Measurements from ENCODE around the gene ZSCAN5C.
"Not testable (repeated sequence)": the region's sequence is repeated elsewhere in the genome, so short reads cannot be mapped to it uniquely, and the experiment has no call there.

ZSCAN5C gene

DNA sequence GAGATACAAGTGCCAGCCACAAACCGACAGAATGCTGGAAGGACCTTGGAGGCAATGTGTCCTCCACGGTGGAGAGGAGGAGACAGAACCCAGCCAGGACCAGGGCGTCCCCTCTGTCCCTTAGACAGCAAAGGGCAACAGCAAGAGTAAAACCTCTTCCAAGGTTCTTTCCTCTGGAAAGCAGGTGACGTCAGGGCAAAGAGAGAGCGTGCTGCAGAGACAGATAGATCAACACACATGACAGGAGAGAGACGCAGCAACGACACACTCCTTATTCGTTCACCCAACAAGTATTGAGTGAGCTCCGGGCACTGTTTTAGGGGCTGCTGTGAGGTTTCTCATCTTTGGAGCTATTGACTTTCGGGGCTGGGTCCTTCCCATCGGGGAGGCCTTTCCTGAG lies 27.5 kb upstream of the ZSCAN5C start:
- H3K4me3 Mint-ChIP-seq: no peak overlapping the region
- H3K36me3 Mint-ChIP-seq: no peaks in the 10 kb centered on the region
- H3K9me3 Mint-ChIP-seq (ENCODE audit: low read depth): no peaks in the 10 kb centered on the region
- no peaks in the 10 kb centered on the region for H3K4me1 Mint-ChIP-seq (ENCODE audit: low read depth)
- H3K27ac Mint-ChIP-seq: no peak overlapping the region
- H3K27me3 Mint-ChIP-seq: peaks cover 2% of the 10 kb centered on the region

DNA sequence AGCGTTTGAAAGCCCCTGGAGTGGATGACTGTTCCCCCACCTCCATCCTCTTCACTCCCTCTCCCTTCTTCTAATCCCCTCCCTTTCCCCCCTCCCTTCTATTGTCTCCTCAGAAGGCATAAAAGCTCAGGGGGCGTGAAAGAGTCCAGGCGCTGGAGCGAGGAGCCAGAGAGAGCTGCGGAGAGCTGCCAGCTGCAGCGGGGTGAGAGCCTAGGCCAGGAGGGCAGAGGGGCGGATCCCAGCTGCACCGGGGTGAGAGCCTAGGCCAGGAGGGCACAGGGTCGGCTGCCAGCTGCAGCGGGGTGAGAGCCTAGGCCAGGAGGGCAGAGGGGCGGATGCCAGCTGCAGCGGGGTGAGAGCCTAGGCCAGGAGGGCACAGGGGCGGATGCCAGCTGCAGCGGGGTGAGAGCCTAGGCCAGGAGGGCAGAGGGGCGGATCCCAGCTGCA lies 26.2 kb upstream of the ZSCAN5C start, which contains the start of gene GALP:
TSS of gene GALP (plus strand) at position 148 of the 447 bp plus-strand sequence. CDS start 1,101 bp downstream, outside the sequence.
- H3K4me3 Mint-ChIP-seq; H3K27ac Mint-ChIP-seq; H3K36me3 Mint-ChIP-seq; H3K9me3 Mint-ChIP-seq (ENCODE audit: low read depth); H3K4me1 Mint-ChIP-seq (ENCODE audit: low read depth); H3K27me3 Mint-ChIP-seq: not testable (repeated sequence)

DNA sequence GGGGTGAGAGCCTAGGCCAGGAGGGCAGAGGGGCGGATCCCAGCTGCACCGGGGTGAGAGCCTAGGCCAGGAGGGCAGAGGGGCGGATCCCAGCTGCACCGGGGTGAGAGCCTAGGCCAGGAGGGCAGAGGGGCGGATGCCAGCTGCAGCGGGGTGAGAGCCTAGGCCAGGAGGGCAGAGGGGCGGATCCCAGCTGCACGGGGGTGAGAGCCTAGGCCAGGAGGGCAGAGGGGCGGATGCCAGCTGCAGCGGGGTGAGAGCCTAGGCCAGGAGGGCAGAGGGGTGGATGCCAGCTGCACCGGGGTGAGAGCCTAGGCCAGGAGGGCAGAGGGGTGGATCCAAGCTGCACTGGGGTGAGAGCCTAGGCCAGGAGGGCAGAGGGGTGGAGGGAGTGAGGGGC lies 25.8 kb upstream of the ZSCAN5C start:
- not testable (repeated sequence) for H3K4me3 Mint-ChIP-seq; H3K27ac Mint-ChIP-seq; H3K4me1 Mint-ChIP-seq (ENCODE audit: low read depth); H3K9me3 Mint-ChIP-seq (ENCODE audit: low read depth); H3K36me3 Mint-ChIP-seq; H3K27me3 Mint-ChIP-seq

DNA sequence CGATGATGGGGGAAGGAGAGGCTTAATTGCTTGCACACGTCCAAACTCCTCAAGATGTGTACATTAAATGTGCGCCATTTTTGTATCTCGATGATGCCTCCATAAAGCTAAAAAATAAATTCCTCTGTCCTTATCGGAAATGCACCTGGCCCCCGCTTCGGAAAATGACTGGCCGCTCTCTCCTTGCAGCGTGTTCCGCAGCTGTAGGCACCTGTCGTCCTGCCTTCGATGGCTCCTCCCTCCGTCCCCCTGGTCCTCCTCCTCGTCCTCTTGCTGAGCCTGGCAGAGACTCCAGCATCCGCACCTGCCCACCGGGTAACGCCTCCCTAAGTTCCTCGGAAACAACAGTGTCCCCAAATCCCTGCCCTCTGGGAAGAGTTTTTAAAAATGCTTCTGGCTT lies 25.2 kb upstream of the ZSCAN5C start:
- no peaks in the 10 kb centered on the region for H3K9me3 Mint-ChIP-seq (ENCODE audit: low read depth)
- H3K4me3 Mint-ChIP-seq: no peak overlapping the region
- no peaks in the 10 kb centered on the region for H3K36me3 Mint-ChIP-seq
- H3K27me3 Mint-ChIP-seq: peaks cover 2% of the 10 kb centered on the region
- H3K27ac Mint-ChIP-seq: no peak overlapping the region
- no peaks in the 10 kb centered on the region for H3K4me1 Mint-ChIP-seq (ENCODE audit: low read depth)

DNA sequence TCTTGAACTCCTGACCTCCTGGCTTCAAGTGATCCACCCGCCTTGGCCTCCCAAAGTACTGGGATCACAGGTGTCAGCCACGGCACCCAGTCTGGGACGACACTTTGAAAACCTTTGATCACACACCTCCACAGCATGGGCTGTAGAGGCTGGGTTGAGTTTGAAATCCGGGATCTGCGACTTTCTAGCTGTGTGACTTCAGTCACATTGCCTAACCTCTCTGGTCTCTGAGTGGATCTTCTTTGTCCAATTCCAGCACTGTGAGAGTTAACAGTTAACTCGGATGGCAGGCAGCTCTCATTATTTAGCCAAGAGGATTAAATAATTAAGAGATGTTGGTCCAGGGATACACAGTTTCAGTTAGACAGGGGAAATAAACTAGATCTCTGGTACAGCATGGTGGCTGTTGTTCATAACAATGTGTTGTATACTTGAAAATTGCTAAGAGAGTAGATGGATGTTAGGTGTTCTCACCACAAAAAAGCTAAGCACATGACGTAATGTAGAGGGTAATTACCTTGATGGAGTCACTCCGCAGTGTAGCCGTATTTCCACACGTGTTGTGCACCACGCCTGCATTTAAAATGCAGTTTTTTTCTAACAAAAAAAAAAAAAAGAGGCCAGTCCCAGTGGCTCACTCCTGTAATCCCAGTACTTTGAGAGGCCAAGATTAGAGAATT lies 24.4 kb upstream of the ZSCAN5C start:
- H3K9me3 Mint-ChIP-seq (ENCODE audit: low read depth): no peaks in the 10 kb centered on the region
- no peaks in the 10 kb centered on the region for H3K4me1 Mint-ChIP-seq (ENCODE audit: low read depth)
- no peaks in the 10 kb centered on the region for H3K36me3 Mint-ChIP-seq
- no peak overlapping the region for H3K4me3 Mint-ChIP-seq
- H3K27ac Mint-ChIP-seq: no peak overlapping the region
- H3K27me3 Mint-ChIP-seq: peaks cover 2% of the 10 kb centered on the region

DNA sequence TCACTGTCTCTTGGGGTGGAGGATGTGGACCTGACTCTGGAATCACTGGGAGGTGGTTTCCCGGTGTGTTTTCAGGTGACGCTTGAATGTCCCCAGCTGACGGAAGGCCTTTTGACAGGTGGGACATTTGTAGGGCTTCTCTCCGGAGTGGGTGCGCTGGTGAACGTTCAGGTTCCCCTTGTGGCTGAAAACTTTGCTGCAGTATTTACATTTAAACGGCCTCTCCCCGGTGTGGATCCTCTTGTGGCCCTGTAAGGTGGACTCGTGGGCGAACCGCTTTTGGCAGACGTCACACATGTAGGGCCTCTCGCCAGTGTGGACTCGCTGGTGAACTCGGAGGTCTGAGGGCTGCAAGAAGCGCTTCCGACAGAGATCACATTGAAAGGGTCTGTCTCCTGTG lies 12.3 kb upstream of the ZSCAN5C start:
- no peak overlapping the region for H3K27ac Mint-ChIP-seq
- no peaks in the 10 kb centered on the region for H3K9me3 Mint-ChIP-seq (ENCODE audit: low read depth)
- H3K4me1 Mint-ChIP-seq (ENCODE audit: low read depth): no peaks in the 10 kb centered on the region
- H3K27me3 Mint-ChIP-seq: peaks cover 3% of the 10 kb centered on the region
- no peak overlapping the region for H3K4me3 Mint-ChIP-seq
- no peaks in the 10 kb centered on the region for H3K36me3 Mint-ChIP-seq

DNA sequence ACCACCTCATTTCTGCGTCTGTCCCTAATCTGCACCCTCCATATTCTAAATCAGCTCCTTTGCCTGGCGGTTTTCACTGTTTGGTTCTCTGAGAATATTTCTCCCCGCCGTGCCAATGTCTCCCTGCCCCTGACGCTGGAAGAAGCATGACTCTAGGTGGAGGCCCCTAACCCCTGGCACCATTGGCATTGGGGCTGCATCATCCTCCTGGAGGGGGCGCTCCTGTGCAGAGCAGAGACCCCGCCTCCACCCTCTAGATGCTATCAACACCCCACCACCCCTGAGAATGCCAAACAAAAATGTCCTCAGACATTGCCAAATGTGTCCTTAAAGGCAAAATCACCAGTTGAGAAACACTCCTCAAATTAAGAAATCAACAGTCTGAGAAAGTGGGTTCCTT lies 11.0 kb upstream of the ZSCAN5C start:
- Mint-ChIP-seq H3K4me3 (no peak overlapping the region), H3K36me3 (no peaks in the 10 kb centered on the region), H3K27me3 (peaks cover 3% of the 10 kb centered on the region), H3K27ac (no peak overlapping the region), H3K9me3 (ENCODE audit: low read depth) (no peaks in the 10 kb centered on the region), H3K4me1 (ENCODE audit: low read depth) (no peaks in the 10 kb centered on the region)

DNA sequence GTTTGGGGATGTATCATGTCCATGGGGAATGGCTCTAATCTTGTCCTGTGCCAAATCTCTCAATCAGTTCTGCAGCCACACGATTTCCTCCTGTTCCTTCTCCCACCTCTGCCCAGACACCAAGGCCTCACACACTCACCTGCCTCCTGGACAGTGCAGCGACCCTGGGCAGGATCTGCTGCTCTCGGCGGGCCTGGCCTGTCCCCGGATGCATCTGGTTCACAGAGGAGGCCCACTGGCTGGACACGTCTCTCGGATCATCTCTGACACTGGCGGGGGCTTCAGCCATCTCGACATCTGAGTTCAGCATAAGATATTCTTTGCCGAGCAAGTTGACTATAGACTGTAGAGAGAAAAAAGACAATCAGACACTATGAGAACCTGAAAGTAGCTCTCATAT lies 10.4 kb upstream of the ZSCAN5C start:
- Mint-ChIP-seq H3K4me3 (no peak overlapping the region), H3K4me1 (ENCODE audit: low read depth) (no peaks in the 10 kb centered on the region), H3K27ac (no peak overlapping the region), H3K27me3 (peaks cover 3% of the 10 kb centered on the region), H3K9me3 (ENCODE audit: low read depth) (no peaks in the 10 kb centered on the region), H3K36me3 (no peaks in the 10 kb centered on the region)

DNA sequence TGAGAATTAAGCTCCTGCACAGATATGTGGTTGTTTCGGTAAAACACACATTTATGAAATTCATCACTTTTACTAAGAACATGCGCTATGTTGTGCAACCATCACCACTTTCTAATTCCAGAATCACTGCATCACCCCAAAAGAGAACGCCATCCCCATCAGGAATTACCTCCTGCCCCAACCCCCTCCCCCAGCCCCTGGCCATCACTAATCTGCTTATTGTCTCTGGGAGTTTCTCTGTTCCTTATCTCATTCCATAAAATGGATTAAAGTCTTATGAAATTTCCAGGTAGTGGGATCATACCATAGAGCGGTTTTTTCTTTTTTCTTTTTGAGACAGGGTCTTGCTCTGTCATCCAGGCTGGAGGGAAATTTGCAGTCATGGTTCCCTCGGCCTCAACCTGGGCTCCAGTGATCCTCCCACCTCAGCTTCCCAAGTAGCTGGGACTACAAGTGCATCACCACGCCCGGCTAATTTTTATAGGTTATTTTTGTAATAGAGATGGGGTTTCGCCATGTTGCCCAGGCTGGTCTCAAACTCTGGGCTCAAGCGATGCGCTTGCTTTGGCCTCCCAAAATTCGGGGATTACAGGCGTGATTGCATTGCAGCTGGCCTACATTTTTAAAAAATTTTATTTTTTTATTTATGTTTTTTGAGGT lies 8.0 kb upstream of the ZSCAN5C start:
- H3K9me3 Mint-ChIP-seq (ENCODE audit: low read depth): no peaks in the 10 kb centered on the region
- no peaks in the 10 kb centered on the region for H3K4me1 Mint-ChIP-seq (ENCODE audit: low read depth)
- no peaks in the 10 kb centered on the region for H3K36me3 Mint-ChIP-seq
- no peak overlapping the region for H3K27ac Mint-ChIP-seq
- H3K27me3 Mint-ChIP-seq: no peaks in the 10 kb centered on the region
- H3K4me3 Mint-ChIP-seq: no peak overlapping the region

DNA sequence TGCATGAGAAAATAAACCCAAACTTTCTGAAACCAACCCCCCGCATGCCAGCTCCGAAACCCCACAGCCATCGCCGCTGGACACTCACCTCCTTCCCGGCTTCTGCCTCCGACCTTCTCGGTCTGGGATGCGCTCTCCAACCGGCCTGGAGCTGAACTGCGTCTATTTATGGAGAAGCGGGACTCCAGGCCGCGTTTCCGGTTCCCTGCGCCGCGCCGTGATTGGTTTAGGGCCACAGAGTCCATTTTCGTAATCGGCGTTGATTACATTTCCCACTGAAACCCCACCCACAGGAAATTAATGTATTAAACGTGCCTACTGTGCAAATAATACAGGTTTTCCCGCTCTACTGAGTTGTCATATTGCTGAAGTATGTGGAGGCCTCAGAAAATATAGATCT lies 4.4 kb upstream of the ZSCAN5C start, which contains the start of gene ZSCAN5B:
TSS of gene ZSCAN5B (minus strand) at position 138 of the 400 bp plus-strand sequence. CDS start 4,731 bp downstream, outside the sequence.
- H3K36me3 Mint-ChIP-seq; H3K4me3 Mint-ChIP-seq; H3K4me1 Mint-ChIP-seq (ENCODE audit: low read depth); H3K27ac Mint-ChIP-seq; H3K27me3 Mint-ChIP-seq; H3K9me3 Mint-ChIP-seq (ENCODE audit: low read depth): not testable (repeated sequence)

DNA sequence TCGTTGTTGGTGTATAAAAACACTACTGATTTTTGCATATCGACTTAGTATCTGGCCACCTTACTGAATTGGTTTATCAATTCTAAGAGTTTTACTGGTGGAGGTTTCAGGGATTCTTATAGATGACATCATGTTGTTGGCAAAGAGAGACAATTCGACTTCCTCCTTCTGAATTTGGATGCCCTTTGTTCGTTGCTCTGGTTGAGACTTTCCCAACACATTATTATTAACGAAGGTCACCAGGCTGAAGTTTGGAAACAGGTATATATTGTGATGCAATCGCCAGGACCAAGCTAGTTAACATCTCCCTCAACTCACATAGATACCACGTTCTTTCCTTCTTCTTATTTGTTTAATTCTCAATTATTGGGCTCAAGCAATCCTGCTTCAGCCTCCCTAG lies 2.4 kb upstream of the ZSCAN5C start:
- H3K36me3 Mint-ChIP-seq: no peaks in the 10 kb centered on the region
- H3K4me1 Mint-ChIP-seq (ENCODE audit: low read depth): no peaks in the 10 kb centered on the region
- H3K27me3 Mint-ChIP-seq: no peaks in the 10 kb centered on the region
- no peak overlapping the region for H3K4me3 Mint-ChIP-seq
- H3K9me3 Mint-ChIP-seq (ENCODE audit: low read depth): no peaks in the 10 kb centered on the region
- H3K27ac Mint-ChIP-seq: no peak overlapping the region

DNA sequence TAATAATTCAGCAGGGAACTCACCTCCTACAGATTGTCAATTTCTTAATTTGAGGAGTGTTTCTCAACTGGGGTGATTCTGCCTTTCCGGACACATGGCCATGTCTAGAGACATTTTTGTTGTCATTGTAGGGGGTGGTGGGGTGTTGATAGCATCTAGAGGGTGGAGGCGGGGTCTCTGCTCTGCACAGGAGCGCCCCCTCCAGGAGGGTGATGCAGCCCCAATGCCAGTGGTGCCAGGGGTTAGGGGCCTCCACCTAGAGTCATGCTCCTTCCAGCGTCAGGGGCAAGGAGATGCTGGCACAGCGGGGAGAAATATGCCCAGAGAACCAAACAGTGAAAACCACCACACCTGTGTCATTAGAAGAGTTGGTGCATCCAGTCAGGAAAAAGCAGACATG lies 5.5 kb downstream of the ZSCAN5C start:
- not testable (repeated sequence) for H3K27ac Mint-ChIP-seq; H3K36me3 Mint-ChIP-seq; H3K9me3 Mint-ChIP-seq (ENCODE audit: low read depth); H3K27me3 Mint-ChIP-seq; H3K4me1 Mint-ChIP-seq (ENCODE audit: low read depth); H3K4me3 Mint-ChIP-seq

DNA sequence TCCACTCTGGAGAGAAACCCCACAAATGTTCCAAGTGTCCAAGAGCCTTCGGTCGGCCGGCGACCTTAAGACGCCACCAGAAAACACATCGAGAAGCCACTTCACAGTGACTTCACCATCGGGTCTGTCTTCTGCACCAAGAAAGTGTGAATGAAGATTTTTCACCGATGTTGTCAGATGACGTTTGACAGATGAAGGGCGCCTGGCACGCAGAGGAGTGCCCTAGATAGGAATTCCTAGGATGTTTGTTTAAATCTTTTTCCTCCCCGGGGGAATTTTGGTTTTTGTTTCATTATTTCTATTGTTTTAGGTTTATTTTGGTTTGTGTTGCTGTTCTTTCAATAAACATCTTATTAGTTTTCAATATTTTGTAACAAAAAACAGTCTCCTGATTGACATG lies 7.0 kb downstream of the ZSCAN5C start:
- Mint-ChIP-seq H3K9me3 (ENCODE audit: low read depth) (no peaks in the 10 kb centered on the region), H3K4me1 (ENCODE audit: low read depth) (no peaks in the 10 kb centered on the region), H3K27ac (no peak overlapping the region), H3K4me3 (no peak overlapping the region), H3K27me3 (peaks cover 1% of the 10 kb centered on the region), H3K36me3 (no peaks in the 10 kb centered on the region)

DNA sequence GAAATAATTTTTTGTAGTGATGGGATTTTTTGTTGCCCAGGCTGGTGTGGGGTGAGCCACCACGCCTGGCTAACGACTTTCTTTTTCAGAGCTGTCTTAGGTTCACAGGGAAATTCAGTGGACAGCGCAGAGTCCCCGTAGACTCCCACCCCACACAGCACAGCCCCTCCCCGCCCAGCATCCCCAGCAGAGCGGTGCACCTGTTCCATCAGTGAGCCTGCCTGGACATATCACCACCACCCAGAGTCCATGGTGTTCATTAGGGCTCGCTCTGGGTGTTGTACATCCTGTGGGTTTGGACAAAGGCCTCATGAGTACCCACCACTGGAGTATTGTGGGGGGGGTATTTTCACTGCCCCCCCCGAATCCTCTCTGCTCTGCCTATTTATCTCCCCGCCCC lies 8.0 kb downstream of the ZSCAN5C start:
- H3K27me3 Mint-ChIP-seq; H3K9me3 Mint-ChIP-seq (ENCODE audit: low read depth); H3K27ac Mint-ChIP-seq; H3K36me3 Mint-ChIP-seq; H3K4me1 Mint-ChIP-seq (ENCODE audit: low read depth); H3K4me3 Mint-ChIP-seq: not testable (repeated sequence)

DNA sequence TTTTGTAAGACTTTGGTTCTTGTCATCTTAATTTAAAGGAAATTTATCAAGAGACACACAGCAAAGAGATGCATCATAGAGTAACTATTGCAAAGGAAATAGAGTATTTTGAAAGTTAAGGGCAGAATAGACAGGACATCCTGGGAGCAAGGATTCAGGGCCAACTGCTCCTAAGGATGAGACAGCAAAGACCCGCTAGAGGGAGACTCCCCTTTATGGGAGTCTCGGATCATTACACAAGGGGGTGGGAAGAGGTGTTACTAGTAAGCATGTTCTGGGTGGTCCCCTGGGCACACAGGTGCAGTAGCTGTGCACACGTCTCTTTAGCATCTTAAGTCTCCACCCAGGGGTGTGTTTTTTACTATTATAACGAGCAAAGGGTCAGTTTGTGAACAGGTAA lies 9.6 kb downstream of the ZSCAN5C start:
- Mint-ChIP-seq H3K27me3 (peaks cover 6% of the 10 kb centered on the region), H3K9me3 (ENCODE audit: low read depth) (no peaks in the 10 kb centered on the region), H3K4me1 (ENCODE audit: low read depth) (no peaks in the 10 kb centered on the region), H3K27ac (no peak overlapping the region), H3K36me3 (no peaks in the 10 kb centered on the region), H3K4me3 (no peak overlapping the region)
